NOMO-1 treated with dmso at 0.1 percent for 144 hours (cell line): ENCODE measurements around the gene PKN3.
"Not testable (repeated sequence)": the region's sequence is repeated elsewhere in the genome, so short reads cannot be mapped to it uniquely, and the experiment has no call there.

Source experiments
- DNase-seq: peaks from one replicate; lab custom pipeline; 2025; ENCODE audit not compliant: unreplicated experiment; lab: John Stamatoyannopoulos, UW

PKN3 gene

GRCh38 chr9:128690684-128691034, 11.6 kb upstream of the PKN3 start:
- no peak for DNase-seq

GRCh38 chr9:128693738-128694137, 8.6 kb upstream of the PKN3 start:
- not testable (repeated sequence) for DNase-seq

GRCh38 chr9:128694344-128694743, 8.0 kb upstream of the PKN3 start:
- DNase-seq, result no peak

GRCh38 chr9:128696923-128697707, 5.2 kb upstream of the PKN3 start:
- DNase-seq, result no peak

- DNase-seq, result not testable (repeated sequence)
Observed at GRCh38 chr9:128699096-128699795, 3.1 kb upstream of the PKN3 start.

- DNase-seq, result no peak
Observed at GRCh38 chr9:128701227-128701854, 962 bp upstream of the PKN3 start.

- no peak for DNase-seq
Observed at GRCh38 chr9:128702949-128703615, 779 bp downstream of the PKN3 start.

GRCh38 chr9:128703616-128704355, 1.5 kb downstream of the PKN3 start:
- DNase-seq, result no peak

- DNase-seq, result no peak
Observed at GRCh38 chr9:128704356-128704670, 2.0 kb downstream of the PKN3 start.

GRCh38 chr9:128705051-128705965, 3.0 kb downstream of the PKN3 start:
- DNase-seq, result no peak

- DNase-seq, result no peak
Observed at GRCh38 chr9:128706045-128706444, 3.7 kb downstream of the PKN3 start.

GRCh38 chr9:128706671-128707381, 4.5 kb downstream of the PKN3 start:
- DNase-seq, result no peak

GRCh38 chr9:128707446-128707845, 5.1 kb downstream of the PKN3 start:
- DNase-seq, result no peak

GRCh38 chr9:128712451-128713410, 10.4 kb downstream of the PKN3 start:
- DNase-seq, result no peak

GRCh38 chr9:128713411-128713780, 11.1 kb downstream of the PKN3 start:
- no peak for DNase-seq

- no peak for DNase-seq
Observed at GRCh38 chr9:128713941-128714573, 11.8 kb downstream of the PKN3 start.

- no peak for DNase-seq
Observed at GRCh38 chr9:128714586-128715435, 12.5 kb downstream of the PKN3 start.
